ENCODE measurements around the gene HEXD.

HEXD gene

GRCh38 chr17:82386255-82386831, 31.8 kb upstream of the HEXD start:
- Histone ChIP-seq H3K4me3 (no peak overlapping the region), H3K9ac (ENCODE audit: insufficient read length) (no peak overlapping the region), H3K36me3 (ENCODE audit: insufficient read depth, low read length) (no peaks in the 10 kb centered on the region), H3K9me3 (ENCODE audit: low read depth, low read length) (no peaks in the 10 kb centered on the region), H3K27ac (no peak overlapping the region)
- no peak for DNase-seq (ENCODE audit: low read depth, low spot score)
- TF ChIP-seq EZH2 (IDR thresholded peaks at IDR 0.05), result no peak

GRCh38 chr17:82386881-82387704, 31.1 kb upstream of the HEXD start:
- Histone ChIP-seq H3K36me3 (ENCODE audit: insufficient read depth, low read length) (no peaks in the 10 kb centered on the region; the same call in 1 of the 2 replicates), H3K4me3 (no peak overlapping the region), H3K27ac (no peak overlapping the region), H3K9ac (ENCODE audit: insufficient read length) (no peak overlapping the region), H3K9me3 (ENCODE audit: low read depth, low read length) (no peaks in the 10 kb centered on the region)
- DNase-seq (ENCODE audit: low read depth, low spot score), result no peak
- TF ChIP-seq FOXP2 (optimal IDR thresholded peaks at IDR 0.05; ENCODE audit: control extremely low read depth, extremely low read length, insufficient read depth) (no peak), EZH2 (IDR thresholded peaks at IDR 0.05) (no peak), POLR2AphosphoS5 (IDR thresholded peaks at IDR 0.05; ENCODE audit: borderline replicate concordance, low read depth, low read length) (no peak)

- Histone ChIP-seq H3K27ac (no peak overlapping the region), H3K4me3 (no peak overlapping the region), H3K9me3 (ENCODE audit: low read depth, low read length) (no peaks in the 10 kb centered on the region), H3K9ac (ENCODE audit: insufficient read length) (no peak overlapping the region), H3K36me3 (ENCODE audit: insufficient read depth, low read length) (no peaks in the 10 kb centered on the region; the same call in 1 of the 2 replicates)
- no peak for TF ChIP-seq FOXP2 (optimal IDR thresholded peaks at IDR 0.05; ENCODE audit: control extremely low read depth, extremely low read length, insufficient read depth)
- no peak for TF ChIP-seq EZH2 (IDR thresholded peaks at IDR 0.05)
- no peak; the same call in 1 of the 2 replicates for TF ChIP-seq POLR2AphosphoS5 (IDR thresholded peaks at IDR 0.05; ENCODE audit: borderline replicate concordance, low read depth, low read length)
- DNase-seq (ENCODE audit: low read depth, low spot score), result no peak
Measured at GRCh38 chr17:82387705-82388106, 30.4 kb upstream of the HEXD start.

- no peak for DNase-seq (ENCODE audit: low read depth, low spot score)
- Histone ChIP-seq H3K27ac (no peak overlapping the region), H3K9me3 (ENCODE audit: low read depth, low read length) (no peaks in the 10 kb centered on the region), H3K4me3 (no peak overlapping the region), H3K9ac (ENCODE audit: insufficient read length) (no peak overlapping the region), H3K36me3 (ENCODE audit: insufficient read depth, low read length) (no peaks in the 10 kb centered on the region; the same call in 1 of the 2 replicates)
- TF ChIP-seq FOXP2 (optimal IDR thresholded peaks at IDR 0.05; ENCODE audit: control extremely low read depth, extremely low read length, insufficient read depth) (no peak), POLR2AphosphoS5 (IDR thresholded peaks at IDR 0.05; ENCODE audit: borderline replicate concordance, low read depth, low read length) (no peak), EZH2 (IDR thresholded peaks at IDR 0.05) (no peak)
Measured at GRCh38 chr17:82388223-82388921, 29.8 kb upstream of the HEXD start.

- Histone ChIP-seq H3K9me3 (ENCODE audit: low read depth, low read length) (no peaks in the 10 kb centered on the region), H3K36me3 (ENCODE audit: insufficient read depth, low read length) (no peaks in the 10 kb centered on the region; the same call in 1 of the 2 replicates), H3K9ac (ENCODE audit: insufficient read length) (no peak overlapping the region), H3K27ac (no peak overlapping the region), H3K4me3 (no peak overlapping the region)
- DNase-seq (ENCODE audit: low read depth, low spot score), result no peak
- no peak for TF ChIP-seq POLR2AphosphoS5 (IDR thresholded peaks at IDR 0.05; ENCODE audit: borderline replicate concordance, low read depth, low read length)
- TF ChIP-seq EZH2 (IDR thresholded peaks at IDR 0.05), result no peak
- no peak for TF ChIP-seq FOXP2 (optimal IDR thresholded peaks at IDR 0.05; ENCODE audit: control extremely low read depth, extremely low read length, insufficient read depth)
Measured at GRCh38 chr17:82388922-82389283, 29.2 kb upstream of the HEXD start.

- no peak overlapping the region for H3K9ac ChIP-seq (ENCODE audit: insufficient read length)
- H3K27ac ChIP-seq, result no peak overlapping the region
- no peak for DNase-seq (ENCODE audit: low read depth, low spot score)
- H3K4me3 ChIP-seq, result no peak overlapping the region
- H3K9me3 ChIP-seq (ENCODE audit: low read depth, low read length), result no peaks in the 10 kb centered on the region
- TF ChIP-seq POLR2AphosphoS5 (IDR thresholded peaks at IDR 0.05; ENCODE audit: borderline replicate concordance, low read depth, low read length) (no peak), FOXP2 (optimal IDR thresholded peaks at IDR 0.05; ENCODE audit: control extremely low read depth, extremely low read length, insufficient read depth) (no peak), EZH2 (IDR thresholded peaks at IDR 0.05) (no peak)
- H3K36me3 ChIP-seq (ENCODE audit: insufficient read depth, low read length), result no peaks in the 10 kb centered on the region; the same call in 1 of the 2 replicates
Measured at GRCh38 chr17:82389379-82389778, 28.8 kb upstream of the HEXD start.

GRCh38 chr17:82390015-82390859, 27.9 kb upstream of the HEXD start:
- TF ChIP-seq POLR2AphosphoS5 (IDR thresholded peaks at IDR 0.05; ENCODE audit: borderline replicate concordance, low read depth, low read length) (no peak), EZH2 (IDR thresholded peaks at IDR 0.05) (no peak), FOXP2 (optimal IDR thresholded peaks at IDR 0.05; ENCODE audit: control extremely low read depth, extremely low read length, insufficient read depth) (no peak)
- Histone ChIP-seq H3K9ac (ENCODE audit: insufficient read length) (no peak overlapping the region), H3K27ac (no peak overlapping the region), H3K4me3 (no peak overlapping the region), H3K36me3 (ENCODE audit: insufficient read depth, low read length) (no peaks in the 10 kb centered on the region; the same call in 1 of the 2 replicates), H3K9me3 (ENCODE audit: low read depth, low read length) (no peaks in the 10 kb centered on the region)
- no peak for DNase-seq (ENCODE audit: low read depth, low spot score)

All from SK-N-MC (cell line).